GM04503 (cell line): ENCODE results near the gene BRAP.
"Not testable (repeated sequence)": the region's sequence is repeated elsewhere in the genome, so short reads cannot be mapped to it uniquely, and the experiment has no call there.

ENCODE experiments used
- DNase-seq: peaks from one replicate; pipeline ENCODE4 v3.0.0-alpha.2; 2012; ENCODE audit warnings: low read depth

The BRAP gene, protein sequence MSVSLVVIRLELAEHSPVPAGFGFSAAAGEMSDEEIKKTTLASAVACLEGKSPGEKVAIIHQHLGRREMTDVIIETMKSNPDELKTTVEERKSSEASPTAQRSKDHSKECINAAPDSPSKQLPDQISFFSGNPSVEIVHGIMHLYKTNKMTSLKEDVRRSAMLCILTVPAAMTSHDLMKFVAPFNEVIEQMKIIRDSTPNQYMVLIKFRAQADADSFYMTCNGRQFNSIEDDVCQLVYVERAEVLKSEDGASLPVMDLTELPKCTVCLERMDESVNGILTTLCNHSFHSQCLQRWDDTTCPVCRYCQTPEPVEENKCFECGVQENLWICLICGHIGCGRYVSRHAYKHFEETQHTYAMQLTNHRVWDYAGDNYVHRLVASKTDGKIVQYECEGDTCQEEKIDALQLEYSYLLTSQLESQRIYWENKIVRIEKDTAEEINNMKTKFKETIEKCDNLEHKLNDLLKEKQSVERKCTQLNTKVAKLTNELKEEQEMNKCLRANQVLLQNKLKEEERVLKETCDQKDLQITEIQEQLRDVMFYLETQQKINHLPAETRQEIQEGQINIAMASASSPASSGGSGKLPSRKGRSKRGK

GRCh38 chr12:111685811-111686573 lies at the start of gene BRAP, which contains the start of gene ACAD10:
Gene BRAP, minus strand, starts transcription at chr12:111685956. Its CDS starts 164 bp downstream, at chr12:111685792.
Gene ACAD10, plus strand, starts transcription at chr12:111686053. Its CDS starts 6,657 bp downstream, at chr12:111692710.
- DNase-seq: peak; percentile 75

DNA sequence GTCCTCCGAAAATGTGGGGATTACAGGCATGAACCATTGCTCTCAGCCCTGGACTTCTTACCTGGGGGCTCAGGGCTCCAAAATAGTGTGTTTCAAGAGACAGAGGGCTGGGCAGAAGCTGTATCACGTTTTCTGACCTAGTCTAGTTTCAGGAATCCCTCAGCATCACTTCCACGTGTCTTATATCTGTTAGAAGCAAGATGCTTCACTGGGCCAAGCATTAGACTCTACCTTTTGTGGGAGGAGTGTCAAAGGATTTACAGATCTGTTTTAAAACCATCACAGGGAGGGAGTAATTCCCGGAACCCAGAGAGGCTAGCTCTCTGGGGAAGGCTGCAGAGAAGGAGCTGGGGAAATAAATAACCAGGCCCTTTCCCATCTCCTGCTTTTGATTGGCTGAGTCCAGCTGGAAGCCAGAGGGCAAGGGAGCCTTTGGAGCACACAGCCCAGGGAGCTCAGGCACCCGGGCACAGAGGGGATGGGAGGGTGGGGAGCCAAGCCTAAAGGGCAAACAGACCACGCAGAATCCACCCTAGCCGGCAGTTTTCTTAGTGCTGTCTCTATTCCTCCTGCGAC lies 47.7 kb upstream of the BRAP start:
- DNase-seq: no peak

DNA sequence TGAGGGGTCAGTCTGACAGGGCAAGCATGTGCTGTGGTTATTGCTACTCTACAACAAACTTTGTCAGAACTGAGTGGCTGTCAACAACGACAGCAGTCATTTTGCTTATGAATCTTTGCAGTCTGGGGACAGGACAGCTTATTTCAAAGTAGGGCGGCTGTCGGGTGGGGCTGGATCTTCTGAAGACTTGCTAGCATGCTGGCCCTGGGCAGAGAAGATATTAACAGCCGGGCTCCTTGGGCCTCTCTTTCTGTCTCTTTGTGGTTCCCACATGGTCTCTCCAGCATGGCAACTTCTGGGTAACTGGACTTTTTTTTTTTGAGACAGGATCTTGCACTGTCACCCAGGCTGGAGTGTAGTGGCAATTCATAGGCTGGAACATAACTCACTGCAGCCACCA lies 47.0 kb upstream of the BRAP start:
- no peak for DNase-seq

DNA sequence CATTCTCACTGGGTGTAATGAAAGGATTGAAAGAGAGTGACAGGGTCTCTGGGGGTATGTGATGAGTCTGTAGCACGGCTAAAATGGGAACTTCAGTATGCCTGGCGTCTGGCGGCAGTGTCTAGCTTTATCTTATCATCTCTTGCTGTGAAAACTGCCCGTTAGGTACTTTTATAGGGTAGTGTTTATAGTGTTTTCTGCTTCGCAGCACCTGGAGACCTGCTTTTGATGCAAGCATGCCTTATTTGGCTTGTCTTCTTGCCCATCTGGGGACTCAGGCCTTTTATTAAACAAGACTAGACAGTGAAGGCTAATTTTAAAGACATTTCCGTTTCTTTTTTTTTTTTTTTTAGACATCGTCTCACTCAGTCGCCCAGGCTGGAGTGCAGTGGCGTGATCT lies 44.7 kb upstream of the BRAP start:
- no peak for DNase-seq

DNA sequence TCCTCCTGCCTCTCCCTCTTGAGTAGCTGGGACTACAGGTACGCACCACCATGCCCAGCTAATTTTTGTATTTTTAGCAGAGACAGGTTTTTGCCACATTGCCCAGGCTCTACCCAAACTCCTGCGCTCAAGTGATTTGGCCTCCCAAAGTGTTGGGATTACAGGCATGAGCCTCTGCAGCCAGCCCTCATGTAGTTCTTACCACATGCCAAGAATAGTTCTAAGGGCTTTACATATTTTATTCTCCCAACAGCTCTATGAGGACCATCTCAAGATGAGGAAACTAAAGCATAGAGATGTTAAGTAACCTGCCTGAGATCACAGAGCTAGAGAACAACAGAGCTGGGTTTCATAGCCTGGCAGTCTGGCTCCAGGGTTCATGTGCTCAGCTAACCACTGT lies 43.0 kb upstream of the BRAP start:
- no peak for DNase-seq

GRCh38 chr12:111723646-111724360 lies 38.0 kb upstream of the BRAP start:
- DNase-seq: not testable (repeated sequence)

DNA sequence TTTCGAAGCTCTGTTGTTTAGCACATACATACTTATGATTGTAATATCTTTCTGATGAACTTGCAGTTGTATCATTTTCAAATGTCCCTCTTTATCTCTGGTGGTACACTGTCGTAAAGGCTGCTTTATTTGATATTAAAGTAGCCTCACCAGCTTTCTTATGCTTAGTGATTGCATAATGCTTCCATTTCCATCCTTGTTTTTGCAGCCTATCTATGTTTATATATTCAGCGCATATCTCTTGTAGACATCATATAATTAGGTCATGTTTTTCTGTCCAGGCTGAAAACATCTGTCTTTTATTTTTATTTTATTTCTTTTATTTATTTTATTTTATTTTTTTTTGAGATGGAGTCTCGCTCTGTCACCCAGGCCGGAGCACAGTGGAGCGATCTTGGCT lies 34.7 kb upstream of the BRAP start:
- no peak for DNase-seq

- not testable (repeated sequence) for DNase-seq
Observed at GRCh38 chr12:111719316-111719715, 33.6 kb upstream of the BRAP start.

GRCh38 chr12:111715279-111715678 lies 29.5 kb upstream of the BRAP start:
- DNase-seq: no peak

- no peak for DNase-seq
Observed at GRCh38 chr12:111706145-111706544, 20.4 kb upstream of the BRAP start.

- DNase-seq: no peak
Observed at GRCh38 chr12:111705672-111706071, 19.9 kb upstream of the BRAP start.

- no peak for DNase-seq
Observed at GRCh38 chr12:111699962-111700361, 14.2 kb upstream of the BRAP start.

DNA sequence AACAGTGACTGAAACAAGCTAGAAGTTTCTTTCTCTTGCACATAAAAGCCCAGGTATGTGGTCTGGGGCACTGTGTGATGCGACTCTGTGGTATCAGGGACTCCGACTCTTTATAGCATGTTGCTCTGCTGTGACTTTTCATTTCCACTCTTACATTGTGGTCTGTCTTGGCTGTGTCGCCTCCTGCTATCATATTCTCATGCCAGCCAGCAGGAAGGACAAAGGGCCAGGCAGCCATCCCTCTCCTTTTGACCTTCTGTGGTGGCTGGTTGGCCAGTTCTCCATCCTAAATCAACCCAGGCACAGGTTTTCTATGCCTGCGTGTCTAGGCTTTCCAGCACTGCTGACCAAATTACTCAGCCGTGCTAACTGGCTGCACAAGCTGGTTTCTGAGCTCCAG lies 8.1 kb upstream of the BRAP start:
- no peak for DNase-seq

- DNase-seq: no peak
Observed at GRCh38 chr12:111692575-111693210, 6.9 kb upstream of the BRAP start.

DNA sequence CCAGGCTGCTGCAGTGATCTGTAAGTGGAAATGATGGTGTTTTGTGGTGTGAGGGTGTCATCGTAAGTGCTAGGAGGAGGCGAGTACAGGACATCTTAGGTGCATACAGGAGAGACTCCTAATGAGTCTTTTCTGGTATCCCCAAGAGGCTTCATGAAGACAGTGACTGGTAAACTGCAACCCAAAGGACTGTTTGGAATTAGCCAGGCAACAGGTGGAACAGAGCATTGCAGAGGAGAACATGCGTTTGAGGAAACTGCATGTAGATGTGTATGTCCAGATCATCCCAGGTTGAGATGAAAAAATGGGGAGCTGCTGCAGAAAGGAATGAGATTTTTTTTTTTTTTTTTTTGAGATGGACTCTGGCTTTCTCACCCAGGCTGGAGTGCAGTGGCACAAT lies 5.5 kb upstream of the BRAP start:
- no peak for DNase-seq

DNA sequence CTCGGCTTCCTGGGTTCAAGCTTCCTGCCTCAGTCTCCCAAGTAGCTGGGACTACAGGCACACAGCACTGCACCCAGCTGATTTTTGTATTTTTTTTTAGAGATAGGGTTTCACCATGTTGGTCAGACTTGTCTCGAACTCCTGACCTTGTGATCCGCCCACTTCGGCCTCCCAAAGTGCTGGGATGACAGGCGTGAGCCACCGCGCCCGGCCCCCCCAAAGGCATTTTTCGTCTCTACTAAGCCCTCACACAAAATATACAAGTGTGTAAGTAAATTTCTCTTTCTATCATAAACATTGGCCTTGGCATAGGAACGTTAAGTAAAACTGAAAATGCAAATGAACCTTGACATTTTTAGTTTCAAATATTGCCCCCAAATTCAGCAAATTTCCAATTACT lies 2.2 kb upstream of the BRAP start:
- DNase-seq: no peak

- no peak for DNase-seq
Observed at GRCh38 chr12:111687255-111687654, 1.5 kb upstream of the BRAP start.

DNA sequence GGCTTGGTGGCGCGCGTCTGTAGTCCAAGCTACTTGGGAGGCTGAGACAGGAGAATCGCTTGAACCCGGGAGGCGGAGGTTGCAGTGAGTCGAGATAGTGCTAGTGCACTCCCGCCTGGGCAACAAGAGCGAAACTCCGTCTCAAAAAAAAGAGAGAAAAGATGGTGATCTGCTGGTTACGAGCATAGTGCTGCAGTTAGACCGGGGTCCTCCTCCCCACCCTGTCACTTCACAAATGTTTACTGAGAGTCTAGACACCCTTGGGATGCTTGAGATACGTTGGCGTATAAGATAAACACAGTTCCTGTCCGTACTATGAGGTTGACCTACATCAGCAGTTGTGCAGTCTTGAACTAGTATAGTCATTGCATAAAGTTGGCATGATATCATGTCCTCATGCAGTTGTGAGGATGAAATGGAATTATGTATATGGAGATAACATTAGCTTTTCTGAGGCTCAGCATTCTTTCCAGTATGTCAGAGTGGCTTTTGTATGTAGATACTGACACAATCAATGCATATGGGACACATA lies 884 bp upstream of the BRAP start:
- DNase-seq: no peak

- DNase-seq: no peak
Observed at GRCh38 chr12:111685322-111685810, 390 bp downstream of the BRAP start.

- DNase-seq: not testable (repeated sequence)
Observed at GRCh38 chr12:111684485-111685198, 1.1 kb downstream of the BRAP start.
